HG02973 (cell line): ENCODE data around the gene HK3.

Experiments used
- ATAC-seq: cut with Tn5 transposase; IDR thresholded peaks from one replicate; pipeline ENCODE4 v1.9.1; 2021; ENCODE audit warnings: moderate library complexity; ENCODE audit not compliant: unreplicated experiment

The HK3 gene, protein sequence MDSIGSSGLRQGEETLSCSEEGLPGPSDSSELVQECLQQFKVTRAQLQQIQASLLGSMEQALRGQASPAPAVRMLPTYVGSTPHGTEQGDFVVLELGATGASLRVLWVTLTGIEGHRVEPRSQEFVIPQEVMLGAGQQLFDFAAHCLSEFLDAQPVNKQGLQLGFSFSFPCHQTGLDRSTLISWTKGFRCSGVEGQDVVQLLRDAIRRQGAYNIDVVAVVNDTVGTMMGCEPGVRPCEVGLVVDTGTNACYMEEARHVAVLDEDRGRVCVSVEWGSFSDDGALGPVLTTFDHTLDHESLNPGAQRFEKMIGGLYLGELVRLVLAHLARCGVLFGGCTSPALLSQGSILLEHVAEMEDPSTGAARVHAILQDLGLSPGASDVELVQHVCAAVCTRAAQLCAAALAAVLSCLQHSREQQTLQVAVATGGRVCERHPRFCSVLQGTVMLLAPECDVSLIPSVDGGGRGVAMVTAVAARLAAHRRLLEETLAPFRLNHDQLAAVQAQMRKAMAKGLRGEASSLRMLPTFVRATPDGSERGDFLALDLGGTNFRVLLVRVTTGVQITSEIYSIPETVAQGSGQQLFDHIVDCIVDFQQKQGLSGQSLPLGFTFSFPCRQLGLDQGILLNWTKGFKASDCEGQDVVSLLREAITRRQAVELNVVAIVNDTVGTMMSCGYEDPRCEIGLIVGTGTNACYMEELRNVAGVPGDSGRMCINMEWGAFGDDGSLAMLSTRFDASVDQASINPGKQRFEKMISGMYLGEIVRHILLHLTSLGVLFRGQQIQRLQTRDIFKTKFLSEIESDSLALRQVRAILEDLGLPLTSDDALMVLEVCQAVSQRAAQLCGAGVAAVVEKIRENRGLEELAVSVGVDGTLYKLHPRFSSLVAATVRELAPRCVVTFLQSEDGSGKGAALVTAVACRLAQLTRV

DNA sequence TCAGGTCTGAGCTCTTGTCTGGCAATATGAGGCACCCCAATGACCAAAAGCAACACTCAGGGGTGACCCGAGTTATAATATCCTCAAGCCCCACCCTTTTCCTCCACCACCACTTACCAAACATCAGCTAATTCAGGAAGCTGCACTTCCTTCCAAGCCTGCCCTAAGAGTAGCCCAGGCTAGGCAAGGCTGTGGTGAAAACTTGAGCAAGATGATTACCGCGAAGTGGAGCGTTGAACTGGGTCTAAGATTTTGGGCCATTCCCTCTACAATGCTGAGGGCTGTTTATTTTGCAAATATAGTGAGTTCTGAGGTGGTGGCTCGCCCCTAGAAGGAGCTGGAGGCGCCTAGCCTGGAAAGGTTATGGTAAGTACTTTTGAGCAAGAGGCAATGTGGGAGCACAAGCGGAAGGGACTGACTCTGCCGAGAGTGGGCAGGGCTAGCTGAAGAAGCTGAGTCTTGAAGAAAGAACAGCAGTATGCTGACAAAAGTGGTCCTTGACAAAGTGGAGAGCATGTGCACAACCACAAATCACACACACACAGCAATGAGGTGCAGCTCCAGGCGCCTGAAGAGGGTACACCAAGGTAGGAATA, at the start of gene HK3:
Gene HK3, minus strand, starts transcription at position 51 of the 596 bp plus-strand sequence. CDS start 3,187 bp downstream, outside the sequence.
- ATAC-seq: no peak

DNA sequence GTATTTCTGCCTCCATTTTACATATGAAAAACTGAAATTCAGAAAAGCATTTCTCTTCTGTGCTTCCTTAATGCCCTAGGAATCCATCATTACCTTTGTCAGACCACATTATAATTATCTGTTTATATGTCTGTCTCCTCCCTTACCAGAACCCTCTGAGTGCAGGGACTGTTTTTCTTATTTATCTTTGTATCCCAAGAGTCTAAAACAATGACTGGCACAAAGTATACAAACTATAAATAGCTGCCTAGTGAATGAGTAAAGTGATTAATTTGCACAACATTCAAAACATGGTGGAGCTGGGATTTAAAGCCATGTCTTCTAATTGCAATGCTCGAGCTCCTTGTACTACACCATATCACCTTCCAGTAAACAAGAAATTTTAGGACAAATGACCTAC, 49.3 kb upstream of the HK3 start:
- no peak for ATAC-seq

DNA sequence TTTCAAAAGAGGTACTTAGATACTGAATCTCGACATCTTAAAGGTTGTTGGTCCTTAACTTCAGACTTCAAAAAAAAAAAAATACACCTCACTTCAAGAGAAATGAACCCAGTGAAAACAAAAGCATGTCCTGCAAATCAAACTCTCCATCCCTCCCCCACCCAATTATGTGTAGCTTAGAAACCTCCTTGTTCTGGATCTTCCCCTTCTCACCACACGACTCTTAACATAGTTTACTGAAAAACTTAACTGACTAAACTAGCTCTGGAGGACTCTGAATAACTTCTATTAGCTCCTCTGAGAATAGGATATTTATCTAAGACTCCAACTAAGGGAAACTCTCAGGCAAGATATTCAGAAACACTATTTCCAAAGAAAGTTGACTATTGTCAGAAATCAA, 48.7 kb upstream of the HK3 start:
- ATAC-seq: no peak

DNA sequence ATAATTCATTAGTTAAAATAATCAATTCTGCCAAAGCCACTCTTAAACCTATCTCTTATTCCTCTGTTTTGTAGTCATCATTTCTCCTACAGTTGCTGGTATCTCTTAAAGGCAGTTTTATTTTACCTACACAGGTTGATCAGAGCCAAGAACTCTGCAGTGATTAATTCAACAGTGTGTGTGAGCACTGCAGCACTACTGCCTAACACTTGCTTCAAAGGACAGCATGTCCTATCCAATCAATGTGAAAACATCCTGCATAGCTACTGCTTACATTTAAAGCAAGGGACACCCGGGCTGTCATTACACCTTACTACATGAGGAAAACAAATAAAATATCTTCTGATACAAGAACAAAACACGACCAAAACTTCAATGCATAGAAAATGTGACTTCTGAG, 45.1 kb upstream of the HK3 start:
- no peak for ATAC-seq

DNA sequence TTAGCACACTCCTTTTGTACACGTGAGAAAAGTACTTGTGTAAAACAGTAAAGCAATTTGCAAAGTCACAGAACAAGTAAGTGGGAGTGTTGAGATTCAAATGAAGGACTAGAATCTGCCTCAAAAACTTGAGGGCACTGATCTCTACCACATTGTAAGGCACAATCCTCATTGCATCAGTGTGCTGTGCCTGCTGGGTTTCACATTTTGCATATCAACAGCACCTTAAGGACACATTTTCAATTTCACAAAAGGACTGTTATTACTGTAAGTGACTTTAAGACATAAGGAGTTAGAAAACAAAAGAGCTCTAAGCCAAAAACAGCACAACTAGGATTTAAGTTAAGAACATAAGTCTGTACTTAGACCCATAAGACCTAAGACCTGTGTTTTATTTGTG, 44.7 kb upstream of the HK3 start:
- ATAC-seq: no peak

DNA sequence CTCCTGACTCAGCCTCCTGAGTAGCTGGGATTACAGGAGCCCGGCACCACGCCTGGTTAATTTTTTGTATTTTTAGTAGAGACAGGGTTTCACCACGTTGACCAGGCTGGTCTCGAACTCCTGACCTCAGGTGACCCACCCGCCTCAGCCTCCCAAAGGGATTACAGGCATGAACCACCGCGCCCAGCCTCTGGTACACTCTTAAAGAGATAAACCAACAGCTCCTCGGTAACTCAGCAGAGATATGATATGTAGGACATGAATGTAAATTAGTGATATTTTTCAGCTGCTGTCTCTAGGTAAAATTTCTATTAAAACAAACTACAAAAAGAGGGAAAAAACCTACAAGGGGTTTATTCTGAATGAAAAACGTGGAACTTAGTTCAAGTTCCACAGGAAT, 42.8 kb upstream of the HK3 start:
- no peak for ATAC-seq

DNA sequence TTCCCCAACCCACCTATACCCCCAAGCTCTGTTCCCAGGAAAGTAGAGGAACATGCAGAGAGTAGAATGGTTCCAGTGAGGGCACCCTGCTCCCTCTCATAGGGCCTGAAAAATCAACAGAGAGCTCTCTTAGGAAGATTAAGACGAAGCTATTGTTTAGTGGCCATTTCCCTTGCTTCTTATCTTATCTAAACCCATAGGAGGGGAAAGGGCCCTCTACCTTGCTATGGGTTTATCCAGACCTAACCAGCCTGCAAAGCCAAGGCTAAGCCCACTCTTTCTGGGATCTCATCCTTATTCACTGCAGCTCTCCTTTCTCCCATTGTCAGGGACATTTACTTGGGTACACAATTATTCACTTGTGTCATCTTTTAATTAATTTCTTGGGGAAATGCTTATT, 39.3 kb upstream of the HK3 start:
- no peak for ATAC-seq

DNA sequence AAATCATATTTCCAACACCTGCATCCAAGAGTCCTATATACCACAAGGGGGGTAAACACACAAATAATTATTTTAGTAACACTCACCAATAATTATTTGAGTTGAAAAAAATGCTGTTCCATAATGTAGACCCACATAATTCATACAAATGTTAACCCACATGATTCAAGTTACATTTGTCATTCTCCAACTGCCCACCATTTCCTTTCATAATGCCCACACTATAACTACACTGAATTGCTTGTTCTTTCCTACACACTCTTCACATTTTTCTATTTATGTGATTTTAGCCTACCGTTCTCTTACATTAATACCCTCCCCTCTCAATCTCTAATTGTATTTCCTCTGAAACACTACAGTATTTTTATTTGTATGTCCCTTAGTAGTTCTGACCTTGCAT, 35.9 kb upstream of the HK3 start:
- ATAC-seq: no peak

DNA sequence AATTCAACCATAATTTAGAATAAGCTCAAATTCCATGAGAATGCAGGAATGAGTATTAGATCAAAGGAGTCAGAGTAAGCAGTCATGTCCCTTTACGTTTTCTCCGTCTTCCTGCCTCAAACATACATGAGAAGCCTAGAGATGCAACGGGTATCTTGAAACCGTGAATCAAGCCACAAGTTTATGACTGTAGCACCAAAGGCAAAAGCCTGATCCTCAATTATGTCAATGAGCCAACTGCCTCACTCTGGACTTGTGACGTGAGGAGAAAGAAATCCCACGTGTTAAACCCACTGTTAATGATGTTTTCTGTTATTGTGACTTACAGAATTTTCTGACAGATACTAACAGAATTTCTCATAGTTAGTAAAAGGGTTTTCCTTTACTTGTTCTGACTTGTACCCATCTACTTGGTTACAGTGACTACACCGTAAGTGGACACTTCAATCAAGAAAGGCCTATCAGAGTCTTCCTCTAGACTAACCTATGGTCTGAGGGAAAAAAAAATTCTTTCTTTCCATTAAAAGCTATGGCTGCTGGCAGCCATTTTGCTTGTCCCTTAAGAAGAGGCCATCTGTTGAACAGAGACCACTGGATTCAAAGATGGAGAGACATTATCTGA, 35.3 kb upstream of the HK3 start:
- ATAC-seq: no peak

DNA sequence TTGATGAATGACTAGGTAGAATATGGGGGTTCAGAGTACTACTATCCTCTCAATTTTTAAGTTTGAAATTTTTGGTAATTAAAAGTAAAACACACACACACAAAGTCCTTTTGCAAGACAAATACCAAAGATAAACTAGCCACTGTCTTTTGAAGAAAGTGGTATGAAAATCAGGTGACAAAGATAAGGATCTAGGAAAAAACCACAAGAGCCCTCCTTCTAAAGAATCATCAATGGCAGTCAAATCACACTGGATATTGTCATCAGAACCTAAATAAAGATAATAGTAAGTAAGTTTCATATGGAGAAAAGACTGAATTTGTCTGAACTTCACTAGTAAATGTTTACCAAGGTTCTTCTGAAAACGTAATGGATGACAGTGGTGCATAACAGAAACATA, 30.5 kb upstream of the HK3 start:
- ATAC-seq: no peak

DNA sequence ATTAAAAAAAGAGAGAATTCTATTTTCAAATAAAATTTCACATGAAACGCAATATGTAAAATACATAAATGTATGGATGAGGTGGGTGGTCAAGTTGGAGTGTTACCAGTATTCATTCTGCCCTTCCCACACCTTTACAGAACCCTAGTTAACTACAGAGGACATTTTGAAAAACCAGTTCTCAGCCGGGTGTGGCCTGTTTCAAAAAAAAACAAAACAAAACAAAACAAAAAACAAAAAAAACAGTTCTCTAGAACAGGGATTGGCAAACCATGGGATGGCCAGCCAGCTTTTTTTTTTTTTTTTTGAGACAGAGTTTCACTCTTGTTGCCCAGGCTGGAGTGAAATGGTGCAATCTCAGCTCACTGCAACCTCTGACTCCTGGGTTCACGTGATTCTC, 28.4 kb upstream of the HK3 start:
- ATAC-seq: no peak

DNA sequence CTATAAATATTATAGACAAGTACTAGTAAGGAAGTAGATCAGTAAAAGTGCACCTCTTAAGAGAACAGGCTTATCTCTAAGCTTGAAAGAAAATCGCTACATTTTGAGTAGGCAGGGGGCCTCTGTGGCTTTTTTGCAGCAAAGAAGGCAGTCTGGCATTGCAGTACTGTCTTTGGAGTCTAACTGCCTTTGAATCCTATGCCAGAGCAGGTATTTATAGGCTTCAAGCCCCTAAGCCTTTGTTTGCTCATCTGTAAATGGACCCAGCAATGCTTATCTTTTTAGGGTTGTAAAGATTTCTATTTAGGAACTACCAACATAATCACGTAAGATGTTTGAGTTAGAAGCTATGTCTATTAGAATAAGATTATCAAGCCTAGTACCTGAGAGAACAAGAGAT, 23.7 kb upstream of the HK3 start:
- ATAC-seq: no peak

DNA sequence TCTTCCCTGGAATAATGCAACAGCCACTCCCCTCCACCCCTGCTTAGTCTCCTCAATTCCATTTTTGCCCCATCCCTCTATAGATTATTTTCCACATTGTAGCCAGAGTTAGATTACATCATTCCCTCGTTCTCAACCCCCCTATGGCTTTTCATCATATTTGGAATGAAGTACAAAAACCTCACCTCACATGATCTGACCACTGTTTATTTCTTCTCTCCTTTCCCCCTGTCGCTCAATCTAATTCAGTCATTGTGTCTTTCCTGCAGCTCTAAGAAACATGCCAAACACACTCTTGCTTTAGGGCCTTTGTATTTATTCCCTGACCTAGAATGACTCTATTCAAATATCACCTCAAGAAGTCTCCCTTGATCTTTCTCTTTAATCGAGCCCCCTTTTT, 22.6 kb upstream of the HK3 start:
- no peak for ATAC-seq

DNA sequence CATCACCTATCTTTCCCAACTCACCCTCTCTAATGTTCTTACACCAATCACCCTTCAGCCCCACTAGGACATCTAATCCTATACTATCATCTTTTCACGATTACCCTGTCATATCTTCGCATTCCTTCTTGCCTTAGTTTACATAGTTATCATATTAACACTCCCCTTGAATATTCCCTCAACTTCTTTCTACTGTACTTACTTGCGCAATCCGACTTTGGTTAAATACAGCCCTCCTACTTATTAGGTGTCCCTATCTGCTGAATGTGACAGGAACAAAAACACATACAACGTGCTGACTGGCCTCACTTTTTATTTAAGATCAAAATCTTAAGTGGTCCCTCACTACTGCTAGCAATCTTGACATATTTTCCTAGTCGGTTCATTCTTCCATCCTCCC, 19.5 kb upstream of the HK3 start:
- ATAC-seq: no peak

DNA sequence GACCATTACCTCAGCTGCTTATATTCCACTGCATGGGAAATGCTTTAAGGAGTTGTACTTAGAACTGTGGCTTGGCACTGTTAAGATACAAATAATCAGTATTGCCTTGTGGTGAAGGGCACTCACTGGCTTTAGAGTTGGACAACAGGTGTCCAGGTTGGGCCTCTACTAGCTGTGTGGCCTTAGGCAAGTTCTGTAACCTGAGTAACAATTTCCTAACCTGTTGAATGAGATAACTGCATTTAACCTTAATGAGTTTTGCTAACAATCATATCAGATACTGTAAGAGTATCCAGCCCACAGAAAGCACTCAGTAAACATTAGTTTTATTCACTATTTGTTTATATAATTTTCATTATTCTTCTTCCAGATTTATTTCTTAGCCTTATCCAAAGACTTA, 17.2 kb upstream of the HK3 start:
- ATAC-seq: no peak

DNA sequence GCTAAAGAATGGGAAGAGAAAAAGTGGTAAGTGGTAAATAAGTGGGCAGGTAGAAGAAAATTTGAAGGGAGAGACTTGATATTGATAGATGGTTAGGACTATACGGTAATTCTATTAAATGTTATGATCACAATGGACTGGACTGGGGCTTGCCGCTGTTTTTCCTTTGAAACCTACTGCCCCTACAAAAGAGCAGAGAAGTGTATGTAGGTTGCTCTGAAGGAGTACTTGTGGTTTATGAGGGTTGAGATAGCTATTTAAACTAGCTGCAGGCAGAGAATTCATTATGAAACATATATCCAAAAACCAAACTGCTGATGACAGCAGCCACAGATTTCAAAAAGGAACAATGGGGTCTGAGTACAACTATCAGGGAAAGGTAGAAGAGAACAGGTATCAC, 16.8 kb upstream of the HK3 start:
- no peak for ATAC-seq

DNA sequence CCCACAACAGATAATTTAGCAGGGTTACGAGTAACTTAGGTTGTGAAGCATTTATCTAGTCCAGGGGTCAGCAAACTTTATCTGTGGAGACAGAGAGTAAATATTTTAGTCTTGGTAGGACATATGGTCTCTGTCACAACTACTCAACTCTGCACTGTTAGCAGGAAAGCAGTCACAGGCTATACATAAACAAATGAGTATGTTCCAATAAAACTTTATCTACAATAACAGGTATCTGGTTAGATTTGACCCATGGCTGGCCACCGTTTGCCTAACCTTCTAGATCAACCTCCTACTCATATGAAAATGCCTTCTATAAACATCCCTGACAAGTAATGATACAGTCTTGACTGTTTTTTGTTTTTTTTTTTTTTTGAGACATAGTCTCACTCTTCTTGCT, 13.0 kb upstream of the HK3 start:
- no peak for ATAC-seq

DNA sequence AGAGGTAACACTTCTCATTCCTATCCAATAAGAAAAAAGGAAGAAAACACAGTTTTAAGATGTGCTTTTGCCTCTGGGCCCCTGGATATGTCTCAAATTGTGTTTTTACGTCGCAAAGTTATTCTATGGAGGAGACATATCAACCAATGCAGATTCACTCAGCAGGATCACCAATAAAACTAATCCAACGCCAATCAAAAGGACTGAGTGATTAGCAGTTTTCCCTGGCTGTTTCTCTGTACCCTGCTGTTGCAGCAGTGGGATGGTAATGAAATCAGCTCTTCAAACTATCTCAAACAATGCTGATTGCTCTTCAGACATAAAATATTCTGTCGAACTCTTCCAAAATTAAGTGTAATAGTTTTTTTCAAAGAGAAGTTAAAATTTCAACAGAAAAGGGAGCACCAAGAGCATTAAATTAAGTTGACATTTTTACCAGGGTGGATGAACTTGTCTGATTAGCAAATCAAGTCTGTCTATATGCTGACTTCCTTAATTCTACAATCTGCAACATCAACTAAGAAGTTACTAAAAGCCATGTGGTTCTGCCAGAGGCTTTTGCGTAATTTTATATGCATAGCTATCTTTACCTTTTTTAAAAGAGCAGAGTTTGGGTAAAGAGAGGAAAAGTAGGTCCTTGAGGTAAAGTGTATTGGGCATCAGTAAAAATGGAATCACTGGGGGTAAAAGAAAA, 9.7 kb upstream of the HK3 start:
- no peak for ATAC-seq

DNA sequence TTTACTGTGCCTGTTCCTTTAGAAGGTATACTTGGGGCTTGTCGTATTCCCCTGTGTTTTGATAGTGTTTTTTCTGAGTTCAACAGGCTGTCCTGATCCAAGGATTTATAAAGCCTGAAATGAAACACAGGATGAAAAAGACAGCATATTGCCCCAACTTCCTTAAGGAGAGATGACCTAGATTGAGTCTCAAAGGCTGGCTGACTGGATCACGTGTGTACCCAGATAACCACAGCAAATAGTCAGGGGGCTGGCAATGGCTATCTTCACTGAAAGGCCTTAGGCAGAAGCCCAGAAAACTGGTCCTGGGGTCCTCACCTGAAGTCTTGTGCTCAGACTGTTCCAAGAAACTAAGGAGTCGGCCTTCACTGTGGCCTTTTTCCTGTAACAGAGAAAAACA, 7.7 kb upstream of the HK3 start:
- no peak for ATAC-seq

DNA sequence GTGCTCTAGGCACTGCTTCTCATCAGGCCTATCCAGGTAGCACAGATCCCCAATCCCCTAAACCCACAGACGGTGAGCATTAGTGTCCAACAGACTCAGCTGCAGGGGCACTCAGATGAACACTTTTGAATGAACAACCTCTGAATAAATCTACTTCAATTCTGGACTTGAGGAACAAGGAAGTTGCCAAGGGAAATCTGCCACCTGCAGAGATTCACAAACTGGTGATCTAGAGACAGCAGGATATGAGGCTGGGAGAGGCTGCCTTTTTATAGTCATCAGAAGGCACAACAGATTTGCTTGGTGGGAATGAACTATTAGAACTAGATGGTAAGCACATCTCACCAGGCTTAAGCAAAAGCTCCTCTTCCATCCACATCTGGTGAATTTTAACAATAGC, 7.0 kb upstream of the HK3 start:
- no peak for ATAC-seq

DNA sequence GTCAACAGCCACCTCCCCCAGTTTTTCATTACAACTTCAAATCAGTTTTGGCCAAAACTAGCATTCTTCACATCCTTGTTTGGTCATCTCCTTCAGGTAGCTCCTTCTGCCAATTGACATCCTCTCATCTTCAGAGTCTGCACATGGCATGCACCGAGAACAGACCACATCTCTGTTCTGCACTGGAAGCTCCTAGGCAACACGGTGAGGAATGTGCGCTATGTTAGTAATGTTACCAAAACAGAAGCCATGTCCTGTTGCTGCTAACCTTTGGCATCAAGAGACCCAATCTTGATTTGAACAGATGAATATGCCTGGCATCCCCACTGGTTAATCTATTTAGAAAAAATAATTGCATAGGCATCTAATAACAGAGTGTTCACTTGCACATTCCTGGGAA, 5.1 kb upstream of the HK3 start:
- ATAC-seq: no peak
